Stimulated activated CD8-positive, alpha-beta memory T cell treated with anti-CD3 and anti-CD28 coated beads, Interleukin-15, amount 100 ng/mL, for 24 hours (primary cell): ENCODE measurements around the gene MDM1.

Experiments used
- DNase-seq: peaks from one replicate; pipeline ENCODE4 v3.0.0-alpha.2; 2020; ENCODE audit warnings: low read depth

MDM1 gene

DNA sequence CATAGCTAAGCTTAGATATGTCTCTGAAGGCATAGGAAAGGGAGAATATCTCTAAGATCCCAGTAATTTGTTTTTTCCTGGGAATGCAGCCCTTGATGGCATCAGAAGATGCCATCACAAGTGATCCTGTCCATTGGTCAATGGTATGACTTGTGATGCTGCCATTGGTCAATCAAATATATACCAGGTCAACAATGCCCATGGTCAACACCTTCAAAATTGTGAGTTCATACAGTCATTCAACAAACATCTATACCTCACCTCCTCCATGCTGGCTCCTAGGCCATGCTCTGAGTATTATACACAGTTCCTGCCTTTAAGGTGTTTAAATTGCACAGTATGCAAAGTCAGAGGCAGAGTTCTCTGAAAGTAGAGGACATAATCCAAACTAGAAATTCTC, 59.4 kb downstream of the MDM1 start:
- DNase-seq, result no peak

DNA sequence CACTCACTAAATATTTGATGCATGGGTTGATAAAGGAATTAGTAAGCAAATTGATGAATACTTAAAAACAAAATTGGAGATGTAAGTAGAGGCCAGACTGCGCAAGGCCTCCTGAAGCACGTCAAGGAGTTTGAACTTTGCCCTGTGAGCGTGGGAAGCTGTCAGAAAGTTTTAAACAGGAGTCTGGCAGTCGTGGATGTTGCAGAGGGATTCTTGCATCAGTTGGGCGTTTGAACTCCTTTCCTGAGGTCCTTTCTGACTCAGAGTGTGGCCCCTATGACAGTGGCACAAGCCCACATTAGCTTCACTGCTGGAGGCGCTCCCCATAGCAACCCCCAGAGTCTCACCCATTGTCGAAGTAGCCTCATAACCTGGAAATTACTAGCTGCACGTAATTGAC, 60.8 kb downstream of the MDM1 start:
- no peak for DNase-seq

DNA sequence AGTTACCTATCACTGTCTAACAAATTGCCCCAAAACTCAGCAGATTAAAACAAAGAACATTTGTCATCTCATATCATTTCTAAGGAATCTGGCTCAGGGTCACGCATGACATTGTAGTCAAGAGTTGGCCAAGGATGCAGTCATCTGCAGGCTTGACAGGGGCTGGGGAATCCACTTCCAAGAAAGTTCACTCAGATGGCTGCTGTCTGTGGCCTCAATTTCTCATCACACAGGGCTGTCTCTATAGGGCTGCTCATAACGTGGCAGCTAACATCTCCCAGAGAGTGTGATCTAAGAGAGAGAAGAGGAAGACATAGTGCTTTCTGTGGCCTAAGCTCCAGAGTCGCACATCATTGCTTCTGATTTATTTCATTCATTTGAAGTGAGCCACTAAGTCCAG, 61.8 kb downstream of the MDM1 start:
- DNase-seq, result no peak

GRCh38 chr12:68269779-68270178, 62.4 kb downstream of the MDM1 start:
- no peak for DNase-seq

DNA sequence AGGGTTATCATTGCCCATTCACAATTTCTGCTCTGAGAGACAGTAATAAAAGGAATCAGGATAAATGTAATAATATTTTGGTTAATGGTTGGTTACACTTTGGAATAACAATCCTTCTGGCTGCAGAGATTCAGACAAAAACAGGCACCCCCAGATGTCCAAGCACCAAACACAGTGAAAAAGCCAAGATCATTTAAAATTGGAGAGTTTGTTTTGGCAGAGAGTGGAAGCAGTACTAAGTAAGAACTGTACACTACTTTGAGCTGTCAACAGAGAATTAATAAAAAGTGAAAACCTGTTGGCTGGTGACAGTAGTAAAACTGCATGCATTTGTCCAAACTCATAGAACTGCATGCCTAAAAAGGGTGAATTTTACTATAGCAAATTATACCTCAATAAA, 63.2 kb downstream of the MDM1 start:
- DNase-seq, result no peak

DNA sequence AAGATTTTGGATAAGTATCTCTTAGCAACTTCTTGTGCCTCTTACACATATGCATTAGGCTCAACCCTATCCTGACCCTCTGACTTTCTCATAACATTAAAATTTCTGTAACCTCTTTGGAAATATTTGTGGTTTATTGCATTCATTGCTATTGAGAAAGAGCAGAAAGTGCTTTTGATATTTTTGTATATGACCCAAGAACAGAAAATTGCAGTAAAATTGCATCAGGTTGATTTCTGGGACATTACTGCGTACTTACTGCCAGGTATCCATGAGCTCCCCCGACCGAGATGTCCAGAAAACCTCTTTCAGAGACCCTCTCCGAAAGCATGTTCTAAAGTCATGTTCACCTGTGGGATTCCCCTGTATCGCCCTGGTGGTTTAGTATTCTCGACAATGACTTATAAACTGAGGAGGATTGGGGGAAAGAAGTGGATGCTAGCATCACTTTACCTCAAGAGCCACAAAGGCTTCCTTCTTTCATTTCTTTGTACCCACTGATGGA, 64.2 kb downstream of the MDM1 start:
- DNase-seq, result no peak

GRCh38 chr12:68264857-68265256, 67.3 kb downstream of the MDM1 start:
- no peak for DNase-seq

- DNase-seq, result no peak
Observed at GRCh38 chr12:68264158-68264855, 67.9 kb downstream of the MDM1 start.

DNA sequence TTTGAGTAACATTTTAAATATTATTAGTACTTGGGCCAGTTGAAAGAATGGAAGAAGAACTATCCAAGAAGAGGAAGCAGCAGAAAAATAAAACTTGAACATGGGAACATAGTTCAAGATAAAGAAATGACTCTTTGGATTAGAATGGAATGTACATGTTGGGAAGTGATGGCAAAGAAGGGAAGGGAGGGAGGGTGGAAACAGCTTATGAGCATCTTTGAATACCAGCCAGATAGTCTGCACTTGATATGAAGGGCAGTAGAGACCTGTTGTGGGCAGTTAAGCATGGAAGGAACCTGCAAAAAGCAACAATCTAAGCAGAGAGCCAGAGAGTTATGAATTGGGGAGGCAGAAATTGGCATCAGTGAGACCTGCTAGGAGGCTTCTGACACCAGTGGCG, 68.8 kb downstream of the MDM1 start:
- DNase-seq, result no peak

- DNase-seq, result no peak
Observed at GRCh38 chr12:68261896-68262295, 70.3 kb downstream of the MDM1 start.

DNA sequence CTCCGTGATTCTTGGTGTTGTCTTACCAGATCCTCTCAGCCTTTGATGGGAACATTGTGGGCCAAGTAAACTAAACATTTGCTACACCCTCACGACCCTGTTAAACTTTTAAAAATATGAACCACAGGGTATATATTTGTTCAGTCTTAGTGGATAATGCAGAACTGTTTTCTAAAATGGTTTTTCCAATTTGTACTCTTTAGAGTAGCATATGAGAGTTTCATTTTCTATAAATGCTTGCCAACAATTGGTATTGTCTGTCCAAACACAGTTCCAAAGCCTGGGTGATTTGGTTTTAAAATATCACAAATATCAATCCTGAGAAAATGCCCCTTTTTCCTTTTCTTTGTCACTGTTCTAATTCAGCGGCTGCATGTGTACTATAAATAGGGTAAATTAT, 72.0 kb downstream of the MDM1 start:
- DNase-seq, result no peak

- DNase-seq, result no peak
Observed at GRCh38 chr12:68259318-68259940, 72.7 kb downstream of the MDM1 start.

DNA sequence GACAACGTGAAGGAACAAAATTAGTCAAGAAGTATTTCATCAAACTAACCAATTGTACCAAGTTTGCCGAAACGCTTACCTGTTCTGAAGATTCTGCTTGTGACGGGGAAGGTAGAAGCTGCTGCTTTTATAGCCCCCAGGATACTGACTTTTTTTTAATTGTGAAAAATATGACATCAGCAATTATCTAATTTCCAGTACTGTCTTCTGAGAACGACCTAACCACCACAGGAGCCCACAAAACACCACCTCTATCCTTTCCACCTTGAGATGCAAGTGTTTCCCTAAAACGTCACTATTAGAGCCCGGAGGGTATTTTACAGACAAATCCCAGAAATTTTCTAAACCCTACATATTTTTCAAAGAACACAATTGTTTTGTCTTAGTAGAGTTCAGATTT, 78.7 kb downstream of the MDM1 start, which contains the start of gene IL22:
Gene IL22 (minus strand): TSS at position 101 of the 400 bp plus-strand sequence. CDS start 156 bp downstream, outside the sequence.
- no peak for DNase-seq

DNA sequence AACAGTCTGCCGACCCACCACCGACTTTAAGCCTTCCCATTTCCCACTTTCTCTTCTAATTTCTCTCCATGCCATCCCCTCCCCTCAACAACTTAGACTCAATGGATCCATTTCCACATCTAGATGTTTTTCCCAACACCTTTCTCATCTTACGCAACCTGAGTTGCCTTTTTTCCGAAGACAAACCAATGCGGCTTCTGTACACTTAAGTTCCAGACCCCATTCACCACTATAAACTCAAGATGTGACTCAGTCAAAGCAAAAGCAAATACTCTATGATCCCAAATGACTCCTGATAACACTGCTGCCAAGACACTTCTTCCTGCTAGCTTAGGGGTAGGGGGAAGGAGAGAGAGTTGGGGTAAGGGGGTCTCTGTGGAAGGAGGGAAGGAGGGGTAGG, 80.1 kb downstream of the MDM1 start:
- DNase-seq, result no peak

DNA sequence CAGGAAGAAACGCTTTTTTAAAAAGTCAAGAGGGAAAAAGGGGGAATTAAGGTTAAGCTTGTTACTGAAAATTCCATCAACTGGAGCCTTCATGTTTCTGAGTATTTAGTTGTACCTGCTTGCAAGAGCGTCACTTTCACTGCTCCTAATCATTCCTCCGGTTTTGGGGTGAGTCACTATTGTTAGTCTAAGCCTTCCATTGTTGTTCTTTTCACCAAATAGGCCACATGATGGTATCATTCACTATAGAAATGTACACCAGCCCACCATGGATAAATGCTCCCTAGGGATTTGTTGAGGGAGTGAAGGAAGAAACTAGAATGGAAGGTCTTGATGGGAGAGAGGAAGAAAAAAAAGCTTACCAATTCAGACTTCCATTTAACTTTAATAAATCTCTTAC, 81.7 kb downstream of the MDM1 start:
- DNase-seq, result no peak

DNA sequence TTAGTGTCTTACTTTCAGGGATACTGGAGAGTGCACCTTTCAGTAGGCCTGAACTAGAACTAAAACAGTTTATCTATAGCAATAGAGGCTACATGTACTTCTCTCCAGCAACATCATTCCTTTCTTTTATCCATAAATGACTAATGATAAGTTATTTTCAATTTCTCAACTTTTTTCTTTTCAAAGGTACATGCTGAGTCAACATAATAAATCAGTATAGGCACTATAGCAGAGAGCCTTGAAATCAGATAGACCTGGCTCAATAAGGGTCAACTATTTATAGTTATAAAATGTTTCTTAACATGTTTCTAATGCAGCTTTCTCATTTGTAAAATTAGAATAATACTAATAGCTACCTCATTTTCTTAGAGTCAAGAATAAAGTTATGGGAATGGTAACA, 84.4 kb downstream of the MDM1 start:
- no peak for DNase-seq

GRCh38 chr12:68246350-68246749, 85.8 kb downstream of the MDM1 start:
- DNase-seq, result no peak

GRCh38 chr12:68245180-68246021, 86.8 kb downstream of the MDM1 start:
- no peak for DNase-seq
